ENCODE measurements around the gene PDIA3. TPM values are rescaled to one million over a fixed set of nuclear protein-coding genes. Genes with fewer than 3 reads are reported as not detected.

Gene PDIA3
- total and polyA plus RNA-seq, 2 of the 13 experiments (the other 11 are each of a cell fraction or from before 2014, with no cell fraction given), result 238 to 433 TPM

DNA sequence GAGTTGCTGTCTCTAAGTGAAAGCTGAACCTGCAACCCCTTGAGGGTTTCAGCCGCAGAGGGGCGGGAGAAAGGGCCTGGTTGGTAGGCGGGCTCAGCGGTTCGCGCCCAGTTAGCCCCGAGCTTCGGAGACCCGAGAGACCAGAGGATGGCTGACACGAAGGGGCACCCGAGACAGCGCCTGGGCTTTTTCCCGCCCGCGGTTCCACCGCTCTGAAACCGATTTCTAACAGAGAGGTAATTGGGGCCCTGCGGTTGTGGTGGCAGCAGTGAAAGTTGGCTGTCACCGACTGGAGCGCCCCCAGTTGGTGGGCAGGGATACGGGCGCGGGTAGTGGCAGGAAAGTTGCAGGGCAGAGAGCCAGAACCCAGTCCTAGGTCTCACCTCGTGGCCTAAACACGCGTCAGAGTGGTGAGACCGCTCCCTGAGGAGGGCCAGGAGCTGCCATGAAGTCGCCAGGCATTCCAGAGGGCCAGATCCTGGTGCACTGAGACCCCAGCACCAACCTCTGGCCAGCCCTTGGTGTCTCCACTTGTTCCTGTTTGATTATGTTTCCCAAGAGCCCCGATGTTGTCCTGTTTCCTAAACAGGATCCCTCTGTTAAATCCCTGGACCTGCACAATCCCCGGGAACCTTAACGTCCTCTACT, 31.2 kb downstream of the PDIA3 start (continued):
- TF ChIP-seq, protein P1, sequence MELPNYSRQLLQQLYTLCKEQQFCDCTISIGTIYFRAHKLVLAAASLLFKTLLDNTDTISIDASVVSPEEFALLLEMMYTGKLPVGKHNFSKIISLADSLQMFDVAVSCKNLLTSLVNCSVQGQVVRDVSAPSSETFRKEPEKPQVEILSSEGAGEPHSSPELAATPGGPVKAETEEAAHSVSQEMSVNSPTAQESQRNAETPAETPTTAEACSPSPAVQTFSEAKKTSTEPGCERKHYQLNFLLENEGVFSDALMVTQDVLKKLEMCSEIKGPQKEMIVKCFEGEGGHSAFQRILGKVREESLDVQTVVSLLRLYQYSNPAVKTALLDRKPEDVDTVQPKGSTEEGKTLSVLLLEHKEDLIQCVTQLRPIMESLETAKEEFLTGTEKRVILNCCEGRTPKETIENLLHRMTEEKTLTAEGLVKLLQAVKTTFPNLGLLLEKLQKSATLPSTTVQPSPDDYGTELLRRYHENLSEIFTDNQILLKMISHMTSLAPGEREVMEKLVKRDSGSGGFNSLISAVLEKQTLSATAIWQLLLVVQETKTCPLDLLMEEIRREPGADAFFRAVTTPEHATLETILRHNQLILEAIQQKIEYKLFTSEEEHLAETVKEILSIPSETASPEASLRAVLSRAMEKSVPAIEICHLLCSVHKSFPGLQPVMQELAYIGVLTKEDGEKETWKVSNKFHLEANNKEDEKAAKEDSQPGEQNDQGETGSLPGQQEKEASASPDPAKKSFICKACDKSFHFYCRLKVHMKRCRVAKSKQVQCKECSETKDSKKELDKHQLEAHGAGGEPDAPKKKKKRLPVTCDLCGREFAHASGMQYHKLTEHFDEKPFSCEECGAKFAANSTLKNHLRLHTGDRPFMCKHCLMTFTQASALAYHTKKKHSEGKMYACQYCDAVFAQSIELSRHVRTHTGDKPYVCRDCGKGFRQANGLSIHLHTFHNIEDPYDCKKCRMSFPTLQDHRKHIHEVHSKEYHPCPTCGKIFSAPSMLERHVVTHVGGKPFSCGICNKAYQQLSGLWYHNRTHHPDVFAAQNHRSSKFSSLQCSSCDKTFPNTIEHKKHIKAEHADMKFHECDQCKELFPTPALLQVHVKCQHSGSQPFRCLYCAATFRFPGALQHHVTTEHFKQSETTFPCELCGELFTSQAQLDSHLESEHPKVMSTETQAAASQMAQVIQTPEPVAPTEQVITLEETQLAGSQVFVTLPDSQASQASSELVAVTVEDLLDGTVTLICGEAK (IDR thresholded peaks at IDR 0.05), result no peak
- TF ChIP-seq, protein P1 (CRISPR knock-in tag; IDR thresholded peaks at IDR 0.05), result peak; percentile 75; the same call in 1 of the 2 replicates
- no peak for TF ChIP-seq ZNF839 (CRISPR knock-in tag; IDR thresholded peaks at IDR 0.05; ENCODE audit: borderline replicate concordance)
- TF ChIP-seq CEBPG (CRISPR knock-in tag; IDR thresholded peaks at IDR 0.05), result peak; percentile 12; the same call in 1 of the 2 replicates
- TF ChIP-seq, protein P2, sequence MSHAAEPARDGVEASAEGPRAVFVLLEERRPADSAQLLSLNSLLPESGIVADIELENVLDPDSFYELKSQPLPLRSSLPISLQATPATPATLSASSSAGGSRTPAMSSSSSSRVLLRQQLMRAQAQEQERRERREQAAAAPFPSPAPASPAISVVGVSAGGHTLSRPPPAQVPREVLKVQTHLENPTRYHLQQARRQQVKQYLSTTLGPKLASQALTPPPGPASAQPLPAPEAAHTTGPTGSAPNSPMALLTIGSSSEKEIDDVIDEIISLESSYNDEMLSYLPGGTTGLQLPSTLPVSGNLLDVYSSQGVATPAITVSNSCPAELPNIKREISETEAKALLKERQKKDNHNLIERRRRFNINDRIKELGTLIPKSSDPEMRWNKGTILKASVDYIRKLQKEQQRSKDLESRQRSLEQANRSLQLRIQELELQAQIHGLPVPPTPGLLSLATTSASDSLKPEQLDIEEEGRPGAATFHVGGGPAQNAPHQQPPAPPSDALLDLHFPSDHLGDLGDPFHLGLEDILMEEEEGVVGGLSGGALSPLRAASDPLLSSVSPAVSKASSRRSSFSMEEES (CRISPR knock-in tag; IDR thresholded peaks at IDR 0.05), result peak; percentile 43; the same call in 1 of the 2 replicates
- no peak for TF ChIP-seq SIX4 (CRISPR knock-in tag; IDR thresholded peaks at IDR 0.05)
- TF ChIP-seq TBL1XR1 (IDR thresholded peaks at IDR 0.05; ENCODE audit: borderline replicate concordance, low read length, partially characterized antibody), result no peak
- TF ChIP-seq PLRG1 (conservative IDR thresholded peaks at IDR 0.05), result no peak
- TF ChIP-seq ZNF33B (CRISPR knock-in tag; IDR thresholded peaks at IDR 0.05), result peak; percentile 88
- TF ChIP-seq DPF2 (CRISPR knock-in tag; IDR thresholded peaks at IDR 0.05; ENCODE audit: borderline replicate concordance, low read depth), result 0 out of 2 replicates have a peak, but pooled peaks have one; percentile 17
- TF ChIP-seq, protein P3, sequence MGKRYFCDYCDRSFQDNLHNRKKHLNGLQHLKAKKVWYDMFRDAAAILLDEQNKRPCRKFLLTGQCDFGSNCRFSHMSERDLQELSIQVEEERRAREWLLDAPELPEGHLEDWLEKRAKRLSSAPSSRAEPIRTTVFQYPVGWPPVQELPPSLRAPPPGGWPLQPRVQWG (CRISPR knock-in tag; IDR thresholded peaks at IDR 0.05; ENCODE audit: borderline replicate concordance, low read depth), result no peak
- TF ChIP-seq, protein P4, sequence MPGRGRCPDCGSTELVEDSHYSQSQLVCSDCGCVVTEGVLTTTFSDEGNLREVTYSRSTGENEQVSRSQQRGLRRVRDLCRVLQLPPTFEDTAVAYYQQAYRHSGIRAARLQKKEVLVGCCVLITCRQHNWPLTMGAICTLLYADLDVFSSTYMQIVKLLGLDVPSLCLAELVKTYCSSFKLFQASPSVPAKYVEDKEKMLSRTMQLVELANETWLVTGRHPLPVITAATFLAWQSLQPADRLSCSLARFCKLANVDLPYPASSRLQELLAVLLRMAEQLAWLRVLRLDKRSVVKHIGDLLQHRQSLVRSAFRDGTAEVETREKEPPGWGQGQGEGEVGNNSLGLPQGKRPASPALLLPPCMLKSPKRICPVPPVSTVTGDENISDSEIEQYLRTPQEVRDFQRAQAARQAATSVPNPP (CRISPR knock-in tag; IDR thresholded peaks at IDR 0.05), result peak; percentile 36; the same call in 1 of the 2 replicates
- TF ChIP-seq EZH2 (conservative IDR thresholded peaks at IDR 0.05; ENCODE audit: low read depth, low read length), result no peak
- peak; percentile 23; the same call in 1 of the 2 replicates for TF ChIP-seq ARNT2 (CRISPR knock-in tag; IDR thresholded peaks at IDR 0.05; ENCODE audit: low read depth)
- peak; percentile 70; the same call in 1 of the 2 replicates for TF ChIP-seq KDM5B (CRISPR knock-in tag; IDR thresholded peaks at IDR 0.05; ENCODE audit: borderline replicate concordance)
- TF ChIP-seq MTF2 (CRISPR knock-in tag; IDR thresholded peaks at IDR 0.05; ENCODE audit: borderline replicate concordance), result no peak; the same call in 1 of the 2 replicates

Measured in HepG2 (cell line).